C4-2B (cell line): Measurements from ENCODE around the gene EMC9.

ENCODE experiments used
- ZFX ChIP-seq: fragments of 450-650 bp; IDR thresholded peaks from 2 replicates; pipeline ENCODE4 v1.6.1; 2017
- TF ChIP-seq, protein P1 (sequence below): fragments of 450-650 bp; conservative IDR thresholded peaks from 2 replicates; pipeline ENCODE4 v1.5.1; 2017; ENCODE audit warnings: mild to moderate bottlenecking

DNA sequence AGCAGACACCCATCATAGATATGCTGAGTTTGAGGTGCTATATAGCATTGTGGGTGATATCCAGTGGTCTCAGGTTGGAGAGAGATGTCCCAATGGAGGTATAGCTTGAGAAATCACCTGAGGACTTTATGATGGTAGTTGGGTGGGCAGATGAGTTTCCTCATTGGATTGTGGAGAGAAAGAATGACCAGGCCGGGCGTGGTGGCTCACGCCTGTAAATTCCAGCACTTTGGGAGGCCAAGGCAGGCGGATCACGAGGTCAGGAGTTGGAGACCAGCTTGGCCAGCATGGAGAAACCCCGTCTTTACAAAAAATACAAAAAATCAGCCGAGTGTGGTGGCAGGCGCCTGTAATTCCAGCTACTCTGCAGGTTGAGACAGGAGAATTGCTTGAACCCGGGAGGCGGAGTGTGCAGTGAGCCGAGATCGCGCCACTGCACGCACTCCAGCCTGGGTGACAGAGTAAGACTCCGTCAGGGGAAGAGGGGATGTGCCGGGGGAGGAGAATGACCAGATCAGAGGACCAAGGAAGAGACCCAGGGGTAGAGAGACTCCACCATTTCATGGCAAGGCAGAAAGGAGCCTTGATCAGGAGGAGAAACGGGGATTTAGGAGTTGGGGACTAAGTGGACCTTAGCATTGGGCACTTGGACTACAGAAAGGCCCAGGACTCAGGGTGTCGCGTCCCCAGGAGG lies 48.0 kb downstream of the EMC9 start:
- TF ChIP-seq, protein P1, sequence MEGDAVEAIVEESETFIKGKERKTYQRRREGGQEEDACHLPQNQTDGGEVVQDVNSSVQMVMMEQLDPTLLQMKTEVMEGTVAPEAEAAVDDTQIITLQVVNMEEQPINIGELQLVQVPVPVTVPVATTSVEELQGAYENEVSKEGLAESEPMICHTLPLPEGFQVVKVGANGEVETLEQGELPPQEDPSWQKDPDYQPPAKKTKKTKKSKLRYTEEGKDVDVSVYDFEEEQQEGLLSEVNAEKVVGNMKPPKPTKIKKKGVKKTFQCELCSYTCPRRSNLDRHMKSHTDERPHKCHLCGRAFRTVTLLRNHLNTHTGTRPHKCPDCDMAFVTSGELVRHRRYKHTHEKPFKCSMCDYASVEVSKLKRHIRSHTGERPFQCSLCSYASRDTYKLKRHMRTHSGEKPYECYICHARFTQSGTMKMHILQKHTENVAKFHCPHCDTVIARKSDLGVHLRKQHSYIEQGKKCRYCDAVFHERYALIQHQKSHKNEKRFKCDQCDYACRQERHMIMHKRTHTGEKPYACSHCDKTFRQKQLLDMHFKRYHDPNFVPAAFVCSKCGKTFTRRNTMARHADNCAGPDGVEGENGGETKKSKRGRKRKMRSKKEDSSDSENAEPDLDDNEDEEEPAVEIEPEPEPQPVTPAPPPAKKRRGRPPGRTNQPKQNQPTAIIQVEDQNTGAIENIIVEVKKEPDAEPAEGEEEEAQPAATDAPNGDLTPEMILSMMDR = no peak
- no peak for TF ChIP-seq ZFX
